Measurements from ENCODE around the gene RBM24. TPM values are rescaled to one million over a fixed set of nuclear protein-coding genes. Genes with fewer than 3 reads are reported as not detected.

Gene RBM24
- total and polyA plus RNA-seq, 2 of the 13 experiments (the other 11 are each of a cell fraction or from before 2014, with no cell fraction given) = 1.5 to 14.2 TPM

DNA sequence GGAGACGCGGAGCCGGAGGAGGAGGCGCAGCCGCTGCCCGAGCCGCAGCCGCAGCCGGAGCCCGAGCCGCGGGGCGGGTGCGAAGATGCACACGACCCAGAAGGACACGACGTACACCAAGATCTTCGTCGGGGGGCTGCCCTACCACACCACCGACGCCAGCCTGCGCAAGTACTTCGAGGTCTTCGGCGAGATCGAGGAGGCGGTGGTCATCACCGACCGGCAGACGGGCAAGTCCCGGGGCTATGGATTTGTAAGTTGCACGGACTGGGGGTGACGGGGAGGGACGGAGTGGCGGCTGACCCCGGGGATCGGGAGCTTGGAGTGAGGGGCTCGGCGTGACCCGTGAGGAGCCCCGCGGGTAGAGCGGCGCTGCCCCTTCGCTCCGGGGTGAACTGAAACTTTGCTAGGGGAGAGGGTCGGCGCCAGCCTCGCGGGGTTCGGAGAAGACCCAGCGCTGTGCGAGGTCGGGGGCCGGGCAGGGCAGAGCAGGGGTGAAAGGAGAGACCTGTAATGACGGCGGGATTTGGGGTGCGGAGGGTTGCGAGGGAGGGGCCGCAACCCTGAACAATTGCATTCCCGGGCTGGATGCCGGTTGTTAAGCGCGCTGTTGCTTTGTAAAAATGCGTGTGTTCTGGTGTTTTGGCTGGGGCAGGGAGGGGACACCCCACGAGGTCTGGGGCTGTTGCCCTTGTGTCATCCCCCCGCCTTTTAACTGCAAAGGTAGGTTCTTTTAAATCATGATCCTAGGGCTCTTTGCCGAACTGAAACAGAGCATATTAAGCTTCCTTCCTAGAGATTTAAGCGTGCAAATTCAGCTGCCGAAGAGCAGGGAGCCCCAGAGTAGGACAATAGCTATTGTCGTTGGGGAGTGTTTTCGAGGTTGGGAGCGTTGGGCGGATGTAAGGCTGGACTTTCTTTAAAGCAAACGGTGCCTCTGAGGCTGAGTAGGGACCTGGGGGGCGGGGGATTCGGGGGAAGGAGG lies 628 bp downstream of the RBM24 start (continued):
- TF ChIP-seq ZNF326 (CRISPR knock-in tag; IDR thresholded peaks at IDR 0.05; ENCODE audit: borderline replicate concordance) = no peak
- 0 out of 2 replicates have a peak, but pooled peaks have one; percentile 41 for TF ChIP-seq TSC22D2 (CRISPR knock-in tag; IDR thresholded peaks at IDR 0.05; ENCODE audit: borderline replicate concordance)
- TF ChIP-seq NFKBIZ (CRISPR knock-in tag; IDR thresholded peaks at IDR 0.05) = 0 out of 2 replicates have a peak, but pooled peaks have one; percentile 11
- TF ChIP-seq, protein P1, sequence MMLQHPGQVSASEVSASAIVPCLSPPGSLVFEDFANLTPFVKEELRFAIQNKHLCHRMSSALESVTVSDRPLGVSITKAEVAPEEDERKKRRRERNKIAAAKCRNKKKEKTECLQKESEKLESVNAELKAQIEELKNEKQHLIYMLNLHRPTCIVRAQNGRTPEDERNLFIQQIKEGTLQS (CRISPR knock-in tag; IDR thresholded peaks at IDR 0.05) = no peak
- TF ChIP-seq, protein P2, sequence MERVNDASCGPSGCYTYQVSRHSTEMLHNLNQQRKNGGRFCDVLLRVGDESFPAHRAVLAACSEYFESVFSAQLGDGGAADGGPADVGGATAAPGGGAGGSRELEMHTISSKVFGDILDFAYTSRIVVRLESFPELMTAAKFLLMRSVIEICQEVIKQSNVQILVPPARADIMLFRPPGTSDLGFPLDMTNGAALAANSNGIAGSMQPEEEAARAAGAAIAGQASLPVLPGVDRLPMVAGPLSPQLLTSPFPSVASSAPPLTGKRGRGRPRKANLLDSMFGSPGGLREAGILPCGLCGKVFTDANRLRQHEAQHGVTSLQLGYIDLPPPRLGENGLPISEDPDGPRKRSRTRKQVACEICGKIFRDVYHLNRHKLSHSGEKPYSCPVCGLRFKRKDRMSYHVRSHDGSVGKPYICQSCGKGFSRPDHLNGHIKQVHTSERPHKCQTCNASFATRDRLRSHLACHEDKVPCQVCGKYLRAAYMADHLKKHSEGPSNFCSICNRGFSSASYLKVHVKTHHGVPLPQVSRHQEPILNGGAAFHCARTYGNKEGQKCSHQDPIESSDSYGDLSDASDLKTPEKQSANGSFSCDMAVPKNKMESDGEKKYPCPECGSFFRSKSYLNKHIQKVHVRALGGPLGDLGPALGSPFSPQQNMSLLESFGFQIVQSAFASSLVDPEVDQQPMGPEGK (CRISPR knock-in tag; IDR thresholded peaks at IDR 0.05) = peak; percentile 6
- TF ChIP-seq ZNF780A (CRISPR knock-in tag; IDR thresholded peaks at IDR 0.05) = peak; percentile 63; the same call in 1 of the 2 replicates
- TF ChIP-seq, protein P3, sequence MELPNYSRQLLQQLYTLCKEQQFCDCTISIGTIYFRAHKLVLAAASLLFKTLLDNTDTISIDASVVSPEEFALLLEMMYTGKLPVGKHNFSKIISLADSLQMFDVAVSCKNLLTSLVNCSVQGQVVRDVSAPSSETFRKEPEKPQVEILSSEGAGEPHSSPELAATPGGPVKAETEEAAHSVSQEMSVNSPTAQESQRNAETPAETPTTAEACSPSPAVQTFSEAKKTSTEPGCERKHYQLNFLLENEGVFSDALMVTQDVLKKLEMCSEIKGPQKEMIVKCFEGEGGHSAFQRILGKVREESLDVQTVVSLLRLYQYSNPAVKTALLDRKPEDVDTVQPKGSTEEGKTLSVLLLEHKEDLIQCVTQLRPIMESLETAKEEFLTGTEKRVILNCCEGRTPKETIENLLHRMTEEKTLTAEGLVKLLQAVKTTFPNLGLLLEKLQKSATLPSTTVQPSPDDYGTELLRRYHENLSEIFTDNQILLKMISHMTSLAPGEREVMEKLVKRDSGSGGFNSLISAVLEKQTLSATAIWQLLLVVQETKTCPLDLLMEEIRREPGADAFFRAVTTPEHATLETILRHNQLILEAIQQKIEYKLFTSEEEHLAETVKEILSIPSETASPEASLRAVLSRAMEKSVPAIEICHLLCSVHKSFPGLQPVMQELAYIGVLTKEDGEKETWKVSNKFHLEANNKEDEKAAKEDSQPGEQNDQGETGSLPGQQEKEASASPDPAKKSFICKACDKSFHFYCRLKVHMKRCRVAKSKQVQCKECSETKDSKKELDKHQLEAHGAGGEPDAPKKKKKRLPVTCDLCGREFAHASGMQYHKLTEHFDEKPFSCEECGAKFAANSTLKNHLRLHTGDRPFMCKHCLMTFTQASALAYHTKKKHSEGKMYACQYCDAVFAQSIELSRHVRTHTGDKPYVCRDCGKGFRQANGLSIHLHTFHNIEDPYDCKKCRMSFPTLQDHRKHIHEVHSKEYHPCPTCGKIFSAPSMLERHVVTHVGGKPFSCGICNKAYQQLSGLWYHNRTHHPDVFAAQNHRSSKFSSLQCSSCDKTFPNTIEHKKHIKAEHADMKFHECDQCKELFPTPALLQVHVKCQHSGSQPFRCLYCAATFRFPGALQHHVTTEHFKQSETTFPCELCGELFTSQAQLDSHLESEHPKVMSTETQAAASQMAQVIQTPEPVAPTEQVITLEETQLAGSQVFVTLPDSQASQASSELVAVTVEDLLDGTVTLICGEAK (IDR thresholded peaks at IDR 0.05) = no peak
- TF ChIP-seq, protein P3 (CRISPR knock-in tag; IDR thresholded peaks at IDR 0.05) = 0 out of 2 replicates have a peak, but pooled peaks have one; percentile 44
- TF ChIP-seq, protein P4, sequence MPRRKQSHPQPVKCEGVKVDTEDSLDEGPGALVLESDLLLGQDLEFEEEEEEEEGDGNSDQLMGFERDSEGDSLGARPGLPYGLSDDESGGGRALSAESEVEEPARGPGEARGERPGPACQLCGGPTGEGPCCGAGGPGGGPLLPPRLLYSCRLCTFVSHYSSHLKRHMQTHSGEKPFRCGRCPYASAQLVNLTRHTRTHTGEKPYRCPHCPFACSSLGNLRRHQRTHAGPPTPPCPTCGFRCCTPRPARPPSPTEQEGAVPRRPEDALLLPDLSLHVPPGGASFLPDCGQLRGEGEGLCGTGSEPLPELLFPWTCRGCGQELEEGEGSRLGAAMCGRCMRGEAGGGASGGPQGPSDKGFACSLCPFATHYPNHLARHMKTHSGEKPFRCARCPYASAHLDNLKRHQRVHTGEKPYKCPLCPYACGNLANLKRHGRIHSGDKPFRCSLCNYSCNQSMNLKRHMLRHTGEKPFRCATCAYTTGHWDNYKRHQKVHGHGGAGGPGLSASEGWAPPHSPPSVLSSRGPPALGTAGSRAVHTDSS (CRISPR knock-in tag; conservative IDR thresholded peaks at IDR 0.05) = 0 out of 2 replicates have a peak, but pooled peaks have one; percentile 36
- TF ChIP-seq ZNF672 (CRISPR knock-in tag; IDR thresholded peaks at IDR 0.05) = no peak
- TF ChIP-seq, protein P5, sequence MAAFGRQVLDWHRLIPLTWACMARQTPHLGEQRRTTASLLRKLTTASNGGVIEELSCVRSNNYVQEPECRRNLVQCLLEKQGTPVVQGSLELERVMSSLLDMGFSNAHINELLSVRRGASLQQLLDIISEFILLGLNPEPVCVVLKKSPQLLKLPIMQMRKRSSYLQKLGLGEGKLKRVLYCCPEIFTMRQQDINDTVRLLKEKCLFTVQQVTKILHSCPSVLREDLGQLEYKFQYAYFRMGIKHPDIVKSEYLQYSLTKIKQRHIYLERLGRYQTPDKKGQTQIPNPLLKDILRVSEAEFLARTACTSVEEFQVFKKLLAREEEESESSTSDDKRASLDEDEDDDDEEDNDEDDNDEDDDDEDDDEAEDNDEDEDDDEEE (CRISPR knock-in tag; IDR thresholded peaks at IDR 0.05) = peak; percentile 87; the same call in 1 of the 2 replicates
- peak; percentile 5; the same call in 1 of the 2 replicates for TF ChIP-seq STAG1 (CRISPR knock-in tag; IDR thresholded peaks at IDR 0.05)
- TF ChIP-seq TBX2 (CRISPR knock-in tag; IDR thresholded peaks at IDR 0.05; ENCODE audit: borderline replicate concordance) = peak; percentile 68; the same call in 1 of the 2 replicates

Data from HepG2 (cell line).